Activated B cell treated with CpG ODN at 0.5 μM for 24 hours (primary cell): Measurements from ENCODE around the gene CHPF2. TPM values are rescaled to one million over a fixed set of nuclear protein-coding genes. Genes with fewer than 3 reads are reported as not detected.

Experiments used
- ATAC-seq: fragments of 200-7000 bp; cut with Tn5 transposase; one replicate; pipeline ENCODE4 v1.10.0; 2021; ENCODE audit warnings: low read depth, mild to moderate bottlenecking, moderate library complexity
- CTCF ChIA-PET: fragments of 350-600 bp; sonication (Branson Sonifier 250); formaldehyde crosslinking; loops from one replicate; lab custom pipeline; 2021; ENCODE audit warnings: antibody characterized with exemption; lab: Charles Lee
- POLR2A ChIA-PET: fragments of 350-600 bp; sonication (Branson Sonifier 250); formaldehyde crosslinking; loops from one replicate; lab custom pipeline; 2021; ENCODE audit warnings: antibody characterized with exemption; lab: Charles Lee
- DNase-seq: peaks from one replicate; pipeline ENCODE4 v3.0.0; 2022
- H3K27ac Mint-ChIP-seq: one replicate; pipeline ENCODE4 v1.8.0; 2020; ENCODE audit warnings: mixed read lengths
- H3K27me3 Mint-ChIP-seq: one replicate; pipeline ENCODE4 v1.8.0; 2021; ENCODE audit warnings: mixed read lengths
- H3K36me3 Mint-ChIP-seq: one replicate; pipeline ENCODE4 v1.8.0; 2021; ENCODE audit warnings: low read depth, mixed read lengths
- H3K4me1 Mint-ChIP-seq: one replicate; pipeline ENCODE4 v1.8.0; 2021; ENCODE audit warnings: mixed read lengths
- H3K4me3 Mint-ChIP-seq: one replicate; pipeline ENCODE4 v1.8.0; 2020; ENCODE audit warnings: mild to moderate bottlenecking, mixed read lengths
- H3K9me3 Mint-ChIP-seq: one replicate; pipeline ENCODE4 v1.8.0; 2020; ENCODE audit warnings: mixed read lengths
- CTCF ChIP-seq: fragments of 200-600 bp; IDR thresholded peaks from one replicate; pipeline ENCODE4 v1.8.0; 2022; ENCODE audit warnings: antibody characterized with exemption, mild to moderate bottlenecking
- intact Hi-C: fragments of 100-400 bp; cut with micrococcal nuclease; formaldehyde crosslinking; loops from one replicate; pipeline ENCODE4 v1.15.1; 2024
- total RNA-seq: library from RNA; stranded (reverse); gene quantifications from 2 replicates; pipeline ENCODE4 v1.2.3, GENCODE V29; 2022

The CHPF2 gene
- total RNA-seq, 1 donor from 2014 or later: 41.2 TPM

GRCh38 chr7:151232917-151233701 lies 826 bp downstream of the CHPF2 start:
- ATAC-seq: peak; percentile 47

GRCh38 chr7:151233804-151234203 lies 1.5 kb downstream of the CHPF2 start:
- H3K27ac Mint-ChIP-seq: peak overlapping the region; percentile 91
- no peaks in the 10 kb centered on the region for H3K9me3 Mint-ChIP-seq
- no peak for TF ChIP-seq CTCF
- ChIA-PET CTCF (interaction anchor here (2.6 kb wide), 1 partner anchor 10 kb away, joined by 11 read pairs; no protein-coding TSS in a partner anchor), POLR2A (interaction anchor here (2.9 kb wide), 1 partner anchor 10 kb away, joined by 23 read pairs; no protein-coding TSS in a partner anchor)
- ATAC-seq (no peak), DNase-seq (no peak)
- peaks cover 34% of the 10 kb centered on the region for H3K36me3 Mint-ChIP-seq
- peaks cover 27% of the 10 kb centered on the region for H3K4me1 Mint-ChIP-seq
- intact Hi-C loops: loop anchor here (2.0 to 10.0 kb wide), 4 partner anchors 67 to 1359 kb away; partner anchors contain the start of genes ATP6V0E2, GBX1 and TMUB1
- no peaks in the 10 kb centered on the region for H3K27me3 Mint-ChIP-seq
- H3K4me3 Mint-ChIP-seq: peak overlapping the region; percentile 99

More at GRCh38 chr7:151232917-151233701, 826 bp downstream of the CHPF2 start:
- Mint-ChIP-seq H3K4me1 (peaks cover 28% of the 10 kb centered on the region), H3K27ac (peak overlapping the region; percentile 91), H3K36me3 (peaks cover 32% of the 10 kb centered on the region), H3K9me3 (no peaks in the 10 kb centered on the region), H3K27me3 (no peaks in the 10 kb centered on the region), H3K4me3 (peak overlapping the region; percentile 99)
- intact Hi-C loops: loop anchor here (1.0 to 10.0 kb wide), 8 partner anchors 12 to 1358 kb away; partner anchors contain the start of genes ATP6V0E2, GBX1, NUB1 and TMUB1
- TF ChIP-seq CTCF: no peak
- ChIA-PET POLR2A (interaction anchor here (0.8 to 2.9 kb wide), 7 partner anchors 10 to 287 kb away, joined by 3 to 23 read pairs (median 3); partner anchors contain the start of genes NUB1 and RHEB), CTCF (interaction anchor here (1.3 to 2.6 kb wide), 2 partner anchors 11 to 13 kb away, joined by 4 to 11 read pairs; no protein-coding TSS in a partner anchor)
- no peak for DNase-seq

GRCh38 chr7:151235091-151235787 lies 3.0 kb downstream of the CHPF2 start:
- DNase-seq (no peak), ATAC-seq (no peak)
- CTCF ChIA-PET: interaction anchor here (1.3 kb wide), 1 partner anchor 11 kb away, joined by 4 read pairs; no protein-coding TSS in a partner anchor
- Mint-ChIP-seq H3K4me3 (no peak overlapping the region), H3K27ac (no peak overlapping the region), H3K9me3 (no peaks in the 10 kb centered on the region), H3K36me3 (peaks cover 42% of the 10 kb centered on the region), H3K4me1 (peaks cover 30% of the 10 kb centered on the region), H3K27me3 (no peaks in the 10 kb centered on the region)
- POLR2A ChIA-PET: no interaction called here
- intact Hi-C loops: loop anchor here (10.0 kb wide), 1 partner anchor 1360 kb away; the partner anchor contains the start of gene ATP6V0E2
- no peak for TF ChIP-seq CTCF

GRCh38 chr7:151236406-151236805 lies 4.1 kb downstream of the CHPF2 start:
- H3K27ac Mint-ChIP-seq: no peak overlapping the region
- no peak for TF ChIP-seq CTCF
- ATAC-seq: no peak
- no peak overlapping the region for H3K4me3 Mint-ChIP-seq
- CTCF ChIA-PET: no interaction called here
- no peaks in the 10 kb centered on the region for H3K27me3 Mint-ChIP-seq
- H3K4me1 Mint-ChIP-seq: peaks cover 28% of the 10 kb centered on the region
- no peaks in the 10 kb centered on the region for H3K9me3 Mint-ChIP-seq
- POLR2A ChIA-PET: no interaction called here
- intact Hi-C loops: loop anchor here (10.0 kb wide), 1 partner anchor 1362 kb away; the partner anchor contains the start of gene ATP6V0E2
- no peak for DNase-seq
- peaks cover 42% of the 10 kb centered on the region for H3K36me3 Mint-ChIP-seq
